ENCODE results near the gene TSBP1.
A peak's percentile ranks its signal among the peaks of the same experiment; 100 is the strongest.
"Not testable (repeated sequence)": the region's sequence is repeated elsewhere in the genome, so short reads cannot be mapped to it uniquely, and the experiment has no call there.

The TSBP1 gene

DNA sequence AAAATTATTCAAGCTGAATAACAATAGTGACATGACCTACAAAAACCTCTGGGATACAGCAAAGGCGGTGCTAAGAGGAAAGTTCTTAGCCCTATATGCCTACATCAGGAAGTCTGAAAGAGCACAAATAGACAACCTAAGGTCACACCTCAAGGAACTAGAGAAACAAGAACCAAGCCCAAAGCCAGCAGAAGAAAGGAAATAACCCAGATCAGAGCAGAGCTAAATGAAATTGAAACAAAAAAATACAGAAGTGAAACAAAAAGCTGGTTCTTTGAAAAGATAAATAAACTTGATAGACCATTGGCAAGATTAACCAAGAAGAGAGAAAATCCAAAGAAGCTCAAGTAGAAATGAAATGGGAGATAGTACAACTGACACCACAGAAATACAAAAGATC is 100.3 kb downstream of the TSBP1 start:
- no peak for DNase-seq

DNA sequence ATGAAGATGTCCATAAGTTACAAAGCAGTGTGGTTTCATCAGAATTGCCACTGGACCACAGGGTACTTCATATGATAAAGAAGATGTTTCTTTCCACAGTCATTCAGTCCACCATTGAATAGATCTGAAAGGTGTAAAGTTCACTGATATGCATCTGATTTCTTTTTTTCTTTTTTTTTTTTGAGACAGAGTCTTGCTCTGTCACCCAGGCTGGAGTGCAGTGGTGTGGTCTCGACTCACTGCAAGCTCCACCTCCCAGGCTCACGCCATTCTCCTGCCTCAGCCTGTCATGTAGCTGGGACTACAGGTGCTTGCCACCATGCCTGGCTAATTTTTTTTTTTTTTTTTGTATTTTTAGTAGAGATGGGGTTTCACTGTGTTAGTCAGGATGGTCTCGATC is 103.2 kb downstream of the TSBP1 start:
- DNase-seq: not testable (repeated sequence)

DNA sequence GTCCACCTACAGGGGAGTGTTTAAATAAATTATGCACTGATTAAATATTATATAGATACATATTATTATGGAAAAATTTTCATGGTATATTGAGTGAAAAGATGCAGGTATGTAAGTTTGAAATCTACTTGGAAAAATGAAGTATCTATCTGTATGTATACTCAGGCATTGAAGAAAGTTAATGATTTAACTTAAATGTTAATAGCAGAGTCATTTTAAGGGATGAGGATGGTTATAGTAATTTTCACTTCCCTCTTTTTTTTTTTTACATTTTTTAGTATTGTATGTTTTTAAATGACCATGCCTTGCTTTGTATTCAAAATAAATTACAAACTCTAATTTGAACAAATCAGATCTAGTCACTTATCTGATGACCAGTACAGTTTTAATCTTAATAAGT is 104.7 kb downstream of the TSBP1 start:
- DNase-seq: no peak

- DNase-seq: not testable (repeated sequence)
Measured at GRCh38 chr6:32257262-32257661, 114.4 kb downstream of the TSBP1 start.

- peak; percentile 40 for DNase-seq
Measured at GRCh38 chr6:32255199-32256153, 116.2 kb downstream of the TSBP1 start.

- DNase-seq: no peak
Measured at GRCh38 chr6:32254761-32255198, 116.9 kb downstream of the TSBP1 start.

DNA sequence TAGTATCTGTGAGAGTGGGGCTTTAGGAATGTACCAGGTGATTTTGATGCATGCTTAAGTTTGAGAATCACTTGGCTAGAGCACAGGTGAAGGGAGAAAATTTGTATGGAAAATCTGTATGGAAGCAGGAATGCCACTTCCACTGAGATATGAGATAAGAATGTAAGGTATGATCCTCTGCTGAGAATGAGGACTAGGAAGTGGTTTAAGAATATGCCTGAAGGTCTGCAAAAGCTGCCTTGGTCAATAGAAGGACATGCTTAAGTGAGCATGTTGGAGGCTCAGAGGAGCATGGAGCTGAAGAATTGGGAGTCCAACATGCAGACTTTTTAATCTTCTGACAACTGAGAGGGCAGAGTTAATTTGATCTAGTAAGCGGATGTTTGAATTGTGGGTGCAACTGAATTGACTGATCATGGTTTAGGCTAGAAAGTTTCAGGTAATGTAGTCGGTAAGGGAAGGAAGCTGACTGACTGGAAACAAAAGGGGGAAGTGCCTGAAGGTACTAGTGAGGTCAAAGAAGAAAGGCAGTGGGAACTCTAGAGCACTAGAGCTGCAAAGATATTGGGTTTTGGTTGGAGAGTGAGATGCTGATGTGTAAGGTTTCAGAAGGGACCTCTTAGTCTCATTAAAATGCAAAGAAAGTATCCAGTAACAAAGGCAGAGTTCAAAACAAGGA is 119.2 kb downstream of the TSBP1 start:
- DNase-seq: no peak

DNA sequence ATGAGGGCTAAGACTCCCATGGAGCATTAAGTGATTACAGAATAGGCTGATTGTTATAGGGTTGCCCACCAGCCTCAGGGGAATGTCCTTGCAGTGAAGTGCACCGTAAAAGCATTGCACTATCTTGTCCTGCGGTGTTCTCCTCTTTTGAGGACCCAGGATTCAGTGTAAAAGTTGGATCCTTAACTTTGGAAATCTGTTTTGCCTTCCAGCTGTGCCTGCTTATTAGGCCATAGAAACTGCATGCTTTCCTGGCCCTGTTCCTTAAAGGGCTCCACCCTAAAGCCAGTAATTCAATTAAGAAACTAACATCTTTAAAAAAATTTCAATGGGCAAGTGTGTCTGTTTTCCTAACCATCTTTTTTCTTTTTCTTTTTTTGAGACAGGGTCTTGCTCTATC is 122.4 kb downstream of the TSBP1 start:
- DNase-seq: no peak

- no peak for DNase-seq
Measured at GRCh38 chr6:32247401-32247800, 124.3 kb downstream of the TSBP1 start.

DNA sequence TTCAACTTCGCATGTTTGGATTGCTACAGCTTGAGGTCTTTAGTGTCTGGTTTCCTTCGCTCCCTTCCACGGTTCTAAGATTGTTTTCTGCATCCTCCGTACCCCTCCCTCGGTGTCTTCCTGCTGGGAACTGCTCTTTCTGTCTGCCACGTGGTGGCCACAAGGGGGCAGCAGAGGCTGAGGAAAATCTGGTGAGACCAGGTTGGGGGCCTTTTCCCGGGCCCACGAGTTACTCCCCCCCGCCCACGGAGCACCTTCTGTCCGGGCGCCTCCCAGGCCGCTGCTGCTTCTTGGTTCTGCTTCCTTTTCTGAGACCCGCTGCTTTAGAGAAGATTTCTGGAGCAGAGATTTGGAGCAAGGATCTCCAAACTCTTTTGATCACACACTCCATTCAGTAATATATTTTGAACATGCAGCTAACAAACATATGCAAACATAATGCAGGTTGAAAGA is 126.7 kb downstream of the TSBP1 start:
- DNase-seq: peak; percentile 82

- peak; percentile 72 for DNase-seq
Measured at GRCh38 chr6:32244270-32244669, 127.4 kb downstream of the TSBP1 start.
